Kasumi-1 (cell line): ENCODE measurements around the gene PRDM10.
"Not testable (repeated sequence)": the region's sequence is repeated elsewhere in the genome, so short reads cannot be mapped to it uniquely, and the experiment has no call there.

Experiments used
- DNase-seq, 2 experiments: peaks; one replicate each; lab custom pipeline; 2025; lab: John Stamatoyannopoulos, UW

The PRDM10 gene

GRCh38 chr11:130002352-130002845 is at the start of gene PRDM10:
Gene PRDM10 (minus strand): TSS chr11:130002835. CDS start chr11:129960964, 41,871 bp downstream.
- DNase-seq: peak; percentile 90 to 93

- DNase-seq: peak; percentile 86 to 87
These were observed 48.4 kb upstream of the PRDM10 start for GRCh38 chr11:130051082-130051481.

- DNase-seq: no peak
These were observed 47.6 kb upstream of the PRDM10 start for GRCh38 chr11:130050257-130050656.

- no peak for DNase-seq
These were observed 46.7 kb upstream of the PRDM10 start for GRCh38 chr11:130049328-130049771.

- DNase-seq: no peak
These were observed 44.5 kb upstream of the PRDM10 start for GRCh38 chr11:130047141-130047540.

- DNase-seq: no peak
These were observed 40.9 kb upstream of the PRDM10 start for GRCh38 chr11:130043575-130043974.

- no peak for DNase-seq
These were observed 39.5 kb upstream of the PRDM10 start for GRCh38 chr11:130042093-130042591.

GRCh38 chr11:130040281-130040940 is 37.8 kb upstream of the PRDM10 start:
- DNase-seq: no peak

GRCh38 chr11:130037881-130038585 is 35.4 kb upstream of the PRDM10 start:
- DNase-seq: no peak

- no peak for DNase-seq
These were observed 34.4 kb upstream of the PRDM10 start for GRCh38 chr11:130037058-130037457.

GRCh38 chr11:130034236-130034635 is 31.6 kb upstream of the PRDM10 start:
- no peak for DNase-seq

- DNase-seq: no peak
These were observed 30.3 kb upstream of the PRDM10 start for GRCh38 chr11:130032931-130033330.

GRCh38 chr11:130031945-130032344 is 29.3 kb upstream of the PRDM10 start:
- no peak for DNase-seq

GRCh38 chr11:130031056-130031455 is 28.4 kb upstream of the PRDM10 start:
- no peak for DNase-seq

GRCh38 chr11:130029137-130029536 is 26.5 kb upstream of the PRDM10 start:
- no peak for DNase-seq

GRCh38 chr11:130025371-130025770 is 22.7 kb upstream of the PRDM10 start:
- DNase-seq: no peak

- no peak for DNase-seq
These were observed 21.7 kb upstream of the PRDM10 start for GRCh38 chr11:130024361-130024760.

GRCh38 chr11:130023204-130023603 is 20.6 kb upstream of the PRDM10 start:
- DNase-seq: no peak

GRCh38 chr11:130022799-130023198 is 20.2 kb upstream of the PRDM10 start:
- DNase-seq: peak; percentile 40 to 58

- not testable (repeated sequence) for DNase-seq
These were observed 19.0 kb upstream of the PRDM10 start for GRCh38 chr11:130021606-130022005.

GRCh38 chr11:130020323-130020722 is 17.7 kb upstream of the PRDM10 start:
- no peak for DNase-seq

GRCh38 chr11:130015846-130016245 is 13.2 kb upstream of the PRDM10 start:
- not testable (repeated sequence) for DNase-seq

- no peak for DNase-seq
These were observed 5.7 kb upstream of the PRDM10 start for GRCh38 chr11:130008326-130008725.
